HG02763 (cell line): ENCODE data around the gene CIC.
A peak's percentile ranks its signal among the peaks of the same experiment; 100 is the strongest.
"Not testable (repeated sequence)": the region's sequence is repeated elsewhere in the genome, so short reads cannot be mapped to it uniquely, and the experiment has no call there.

Experiments
- ATAC-seq: cut with Tn5 transposase; IDR thresholded peaks from one replicate; pipeline ENCODE4 v1.9.1; 2021; ENCODE audit warnings: mild to moderate bottlenecking, moderate library complexity; ENCODE audit not compliant: unreplicated experiment

CIC gene

GRCh38 chr19:42254089-42254849, 14.8 kb upstream of the CIC start:
- peak; percentile 32 for ATAC-seq

GRCh38 chr19:42254850-42255765, 13.9 kb upstream of the CIC start, which contains the start of gene ERF:
ERF (minus strand) TSS chr19:42255128; CDS start chr19:42254999, 129 bp downstream.
- peak; percentile 68 for ATAC-seq

GRCh38 chr19:42255766-42256745, 13.0 kb upstream of the CIC start:
- ATAC-seq = no peak

DNA sequence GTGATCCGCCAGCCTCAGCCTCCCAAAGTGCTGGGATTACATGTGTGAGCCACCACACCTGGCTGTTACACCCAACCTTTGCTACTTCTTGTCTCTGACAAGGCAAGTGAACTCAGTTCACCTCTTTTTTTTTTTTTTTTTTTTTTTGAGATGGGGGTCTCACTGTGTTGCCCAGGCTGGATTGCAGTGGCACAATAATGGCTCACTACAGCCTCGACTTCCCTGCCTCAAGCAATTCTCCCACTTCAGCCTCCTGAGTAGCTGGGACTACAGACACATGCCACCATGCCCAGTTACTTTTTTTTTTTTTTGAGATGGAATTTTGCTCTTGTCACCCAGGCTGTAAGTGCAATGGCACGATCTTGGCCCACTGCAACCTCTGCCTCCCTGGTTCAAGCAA, 11.2 kb upstream of the CIC start:
- not testable (repeated sequence) for ATAC-seq

GRCh38 chr19:42261763-42262162, 7.3 kb upstream of the CIC start:
- ATAC-seq = no peak

DNA sequence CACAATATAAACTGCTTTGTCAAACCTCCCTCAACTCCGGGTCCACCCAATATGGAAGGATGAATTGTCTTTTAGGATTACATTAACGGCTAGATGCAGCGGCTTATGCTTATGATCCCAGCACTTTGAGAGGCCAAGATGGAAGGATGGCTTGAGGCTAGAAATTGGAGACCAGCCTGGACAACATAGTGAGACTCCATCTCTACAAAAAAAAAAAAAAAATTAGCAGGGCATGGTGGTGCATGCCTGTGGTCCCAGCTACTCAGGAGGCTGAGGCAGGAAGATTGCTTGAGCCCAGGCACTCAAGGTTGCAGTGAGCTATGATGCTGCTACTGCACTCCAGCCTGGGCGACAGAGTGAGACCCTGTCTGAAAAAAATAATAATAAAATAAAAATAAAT, 2.9 kb upstream of the CIC start:
- ATAC-seq = not testable (repeated sequence)

GRCh38 chr19:42266928-42267603, 2.0 kb upstream of the CIC start:
- ATAC-seq = not testable (repeated sequence)

DNA sequence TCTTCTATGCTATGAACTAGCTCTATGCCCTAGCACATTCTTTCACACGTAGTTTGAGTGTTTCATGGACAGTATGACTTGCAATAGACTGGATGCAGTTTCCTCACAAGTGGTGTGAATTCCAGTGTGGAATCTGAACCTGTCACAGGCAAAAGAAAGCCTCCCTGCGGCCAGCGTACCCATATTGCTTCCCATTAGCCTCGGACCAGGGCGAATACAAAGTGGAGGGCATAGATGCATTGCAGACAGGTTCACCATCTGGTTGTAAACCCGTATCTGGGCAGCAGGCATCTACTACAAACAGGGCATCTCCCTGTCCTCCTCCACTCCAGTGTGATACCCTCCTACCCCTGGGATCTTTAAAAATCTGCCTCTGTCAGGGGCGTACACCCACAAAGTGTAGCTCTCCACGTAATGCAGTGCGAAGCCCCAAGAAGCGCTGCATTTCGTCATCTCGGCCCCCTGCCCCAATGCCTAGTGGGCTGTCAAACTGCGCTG, 1.4 kb upstream of the CIC start:
- ATAC-seq = no peak

- peak; percentile 53 for ATAC-seq
Observed at GRCh38 chr19:42268142-42268703, 829 bp upstream of the CIC start.

- ATAC-seq = no peak
Observed at GRCh38 chr19:42269478-42270345, 660 bp downstream of the CIC start.

DNA sequence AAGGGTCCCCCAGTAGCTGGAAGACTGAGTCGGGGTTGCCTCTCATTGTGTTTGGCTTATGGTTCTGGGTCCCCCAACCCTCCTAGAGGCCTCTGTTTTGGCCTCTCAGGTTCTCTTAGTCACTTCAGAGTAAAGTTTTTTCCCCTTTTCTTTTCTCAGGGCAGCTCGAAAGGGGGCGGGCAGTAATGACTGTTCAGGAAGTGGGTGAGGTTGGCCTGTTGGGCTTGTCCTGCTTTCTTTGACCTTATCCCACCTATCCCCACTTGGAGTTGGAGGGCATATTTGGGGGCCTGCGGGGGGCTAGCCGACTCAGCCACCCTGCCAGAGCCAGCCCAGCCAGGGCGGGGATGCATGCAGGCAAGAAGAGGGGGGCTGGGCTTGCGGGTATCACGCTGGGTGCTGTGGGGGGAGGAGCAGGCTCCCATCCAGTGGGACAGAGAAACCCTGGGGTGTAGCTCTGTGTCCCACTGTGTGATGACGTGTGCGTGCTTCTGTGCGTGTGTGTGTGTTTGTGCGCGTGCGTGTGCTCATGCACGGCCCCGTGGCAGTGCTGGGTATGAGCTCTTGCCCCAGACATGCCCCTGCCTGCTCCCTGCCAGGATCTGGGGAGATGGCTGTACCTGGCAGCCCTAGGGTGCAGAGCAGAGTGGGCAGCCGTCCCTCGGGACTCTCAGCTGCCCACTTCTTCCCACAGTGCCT, 1.4 kb downstream of the CIC start:
- no peak for ATAC-seq

- ATAC-seq = no peak
Observed at GRCh38 chr19:42271045-42271419, 2.0 kb downstream of the CIC start.

DNA sequence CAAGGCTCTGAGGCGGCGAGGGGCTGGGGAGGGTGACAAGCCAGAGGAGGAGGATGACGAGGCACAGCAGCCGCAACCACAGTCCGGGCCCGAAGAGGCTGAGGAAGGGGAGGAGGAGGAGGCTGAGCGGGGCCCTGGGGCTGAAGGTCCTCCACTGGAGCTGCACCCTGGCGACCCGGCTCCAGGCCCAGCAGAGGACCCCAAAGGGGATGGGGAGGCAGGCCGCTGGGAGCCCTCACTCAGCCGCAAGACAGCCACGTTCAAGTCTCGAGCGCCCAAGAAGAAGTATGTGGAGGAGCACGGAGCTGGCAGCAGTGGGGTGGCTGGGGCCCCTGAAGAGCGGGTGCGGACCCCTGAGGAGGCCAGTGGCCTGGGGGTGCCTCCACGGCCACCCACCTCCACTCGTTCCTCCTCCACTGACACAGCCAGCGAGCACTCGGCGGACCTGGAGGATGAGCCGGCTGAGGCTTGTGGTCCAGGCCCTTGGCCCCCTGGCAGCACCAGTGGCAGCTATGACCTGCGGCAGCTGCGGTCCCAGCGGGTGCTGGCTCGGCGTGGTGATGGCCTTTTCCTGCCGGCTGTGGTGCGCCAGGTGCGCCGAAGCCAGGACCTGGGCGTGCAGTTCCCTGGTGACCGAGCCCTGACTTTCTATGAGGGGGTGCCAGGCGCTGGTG, 2.9 kb downstream of the CIC start:
- no peak for ATAC-seq

DNA sequence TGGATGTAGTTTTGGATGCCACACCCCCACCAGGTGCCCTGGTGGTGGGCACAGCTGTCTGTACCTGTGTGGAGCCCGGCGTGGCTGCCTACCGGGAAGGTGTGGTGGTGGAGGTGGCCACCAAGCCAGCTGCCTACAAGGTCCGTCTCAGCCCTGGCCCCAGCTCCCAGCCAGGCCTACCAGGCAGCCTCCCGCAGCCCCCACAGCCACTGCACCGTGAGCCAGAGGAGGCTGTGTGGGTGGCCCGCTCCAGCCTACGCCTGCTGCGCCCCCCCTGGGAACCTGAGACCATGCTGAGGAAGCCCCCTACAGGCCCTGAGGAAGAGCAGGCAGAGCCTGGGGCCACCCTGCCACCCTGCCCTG, 3.5 kb downstream of the CIC start:
- no peak for ATAC-seq

GRCh38 chr19:42272989-42273406, 3.9 kb downstream of the CIC start:
- no peak for ATAC-seq

- ATAC-seq = no peak
Observed at GRCh38 chr19:42273407-42274064, 4.5 kb downstream of the CIC start.

- ATAC-seq = no peak
Observed at GRCh38 chr19:42274065-42274682, 5.1 kb downstream of the CIC start.
